GM12878 (cell line): ENCODE measurements around the gene NAA60. TPM values are rescaled to one million over a fixed set of nuclear protein-coding genes. Genes with fewer than 3 reads are reported as not detected.

Experiments used
- ATAC-seq: fragments of 200-7000 bp; cut with Tn5 transposase; 3 replicates; pipeline ENCODE4 v1.9.1; 2020; ENCODE audit warnings: mild to moderate bottlenecking, moderate library complexity
- BruUV-seq: library from RNA; stranded (reverse); fragments of 400-500 nt; replicated peaks from 2 replicates; lab custom pipeline; 2021; lab: Mats Ljungman, UMichigan
- CTCF ChIA-PET: fragments of 300-600 bp; sonication (Branson Sonifier 250); formaldehyde crosslinking; extraction: SDS; loops from one replicate; lab custom pipeline; 2021; ENCODE audit warnings: inconsistent platforms; lab: Yijun Ruan, JAX
- POLR2A ChIA-PET: fragments of 350-600 bp; formaldehyde crosslinking; extraction: SDS; loops from one replicate; lab custom pipeline; 2021; ENCODE audit warnings: inconsistent platforms; lab: Charles Lee
- RAD21 ChIA-PET: fragments of 300-600 bp; sonication (Branson Sonifier 250); formaldehyde crosslinking; loops from one replicate; lab custom pipeline; 2023; ENCODE audit warnings: antibody characterized with exemption; ENCODE audit not compliant: unreplicated experiment; lab: Charles Lee
- SMC1A ChIA-PET: fragments of 300-600 bp; sonication (Branson Sonifier 250); formaldehyde crosslinking; loops from one replicate; lab custom pipeline; 2023; ENCODE audit not compliant: unreplicated experiment, uncharacterized antibody; lab: Charles Lee
- DNase-seq: peaks from one replicate; pipeline ENCODE4 v3.0.0-alpha.2; 2011; ENCODE audit warnings: low read depth, low spot score
- FAIRE-seq: peaks from 3 replicates; lab custom pipeline; 2011; peaks lifted over from hg19 to GRCh38; lab: Jason Lieb, UNC
- H2AFZ ChIP-seq: 2 replicates; pipeline ENCODE4 v1.6.0; 2011; ENCODE audit warnings: low read depth, low read length, control low read depth; ENCODE audit not compliant: control insufficient read depth
- H3K27ac ChIP-seq: 2 replicates; pipeline ENCODE4 v1.5.1; 2011; ENCODE audit warnings: control low read depth; ENCODE audit not compliant: control insufficient read depth, insufficient read depth
- H3K27me3 ChIP-seq, 2 experiments: replicated peaks in 1 of 2; 2 replicates each; pipeline versions ENCODE4 v1.6.0 to v1.6.1; 2011; ENCODE audit warnings: low read length in 1 of 2; ENCODE audit not compliant: control insufficient read depth in 2 of 2, insufficient read depth in 2 of 2
- H3K36me3 ChIP-seq, 2 experiments: 2 replicates each; pipeline ENCODE4 v1.5.1; 2011; ENCODE audit warnings: low read length in 1 of 2; ENCODE audit not compliant: control insufficient read depth in 2 of 2, insufficient read depth in 2 of 2
- H3K4me1 ChIP-seq: 2 replicates; pipeline ENCODE4 v1.6.1; 2011; ENCODE audit warnings: mild to moderate bottlenecking, low read length, moderate library complexity, mixed read lengths; ENCODE audit not compliant: control insufficient read depth, insufficient read depth
- H3K4me2 ChIP-seq: 2 replicates; pipeline ENCODE4 v1.6.0; 2011; ENCODE audit warnings: control low read depth; ENCODE audit not compliant: control insufficient read depth, insufficient read depth
- H3K4me3 ChIP-seq: fragments of 200-600 bp; sonication (generic); 2 replicates; pipeline ENCODE4 v1.5.1; 2016
- H3K79me2 ChIP-seq: 2 replicates; pipeline ENCODE4 v1.6.0; 2011; ENCODE audit warnings: low read length; ENCODE audit not compliant: control insufficient read depth, insufficient read depth
- H3K9ac ChIP-seq: 2 replicates; pipeline ENCODE4 v1.8.0; 2011; ENCODE audit warnings: low read length, control low read depth, mixed read lengths; ENCODE audit not compliant: control insufficient read depth, insufficient read depth
- H3K9me3 ChIP-seq: replicated peaks from 3 replicates; pipeline ENCODE4 v1.5.1; 2011; ENCODE audit warnings: mild to moderate bottlenecking, low read length; ENCODE audit not compliant: control insufficient read depth, insufficient read depth
- H4K20me1 ChIP-seq: 2 replicates; pipeline ENCODE4 v1.6.0; 2011; ENCODE audit not compliant: control insufficient read depth, insufficient read depth
- BHLHE40 ChIP-seq, 2 experiments: fragments of 450-650 bp in 1 of 2; IDR thresholded peaks; 2 replicates each; pipeline ENCODE4 v1.6.1; 2011 to 2017; ENCODE audit warnings: low read depth in 2 of 2, borderline replicate concordance in 1 of 2, improper control_type of control experiment in 1 of 2, low read length in 1 of 2, mild to moderate bottlenecking in 1 of 2
- EZH2 ChIP-seq: IDR thresholded peaks from 2 replicates; pipeline ENCODE4 v1.6.1; 2012; ENCODE audit warnings: low read depth, mild to moderate bottlenecking, control low read depth, inconsistent platforms, low read length, borderline replicate concordance; ENCODE audit not compliant: control insufficient read depth
- JUNB ChIP-seq: IDR thresholded peaks from 2 replicates; pipeline ENCODE4 v1.6.1; 2016; ENCODE audit warnings: antibody characterized with exemption, mild to moderate bottlenecking
- NFYB ChIP-seq: IDR thresholded peaks from 2 replicates; pipeline ENCODE4 v1.6.1; 2011; ENCODE audit warnings: low read depth, mild to moderate bottlenecking, low read length, improper control_type of control experiment, moderate library complexity; ENCODE audit not compliant: insufficient read depth
- NR2F1 ChIP-seq: fragments of 450-650 bp; conservative IDR thresholded peaks from 2 replicates; pipeline ENCODE4 v1.6.1; 2017; ENCODE audit warnings: mild to moderate bottlenecking
- TARDBP ChIP-seq: IDR thresholded peaks from 2 replicates; pipeline ENCODE4 v1.6.1; 2016; ENCODE audit warnings: borderline replicate concordance
- WGBS: methylation state at CpG from one replicate; pipeline ENCODE4 v1.1.6; 2016; ENCODE audit warnings: low lambda C conversion rate; ENCODE audit not compliant: insufficient replicate concordance, insufficient coverage; ENCODE audit errors: missing lambda C conversion rate; 5-methylcytosine and 5-hydroxymethylcytosine counted together
- in situ Hi-C: fragments of 300-500 bp; cut with MboI; formaldehyde crosslinking; loops from 9 replicates; pipeline ENCODE4 v1.14.3; 2018; ENCODE audit warnings: mixed read lengths
- intact Hi-C: fragments of 100-400 bp; cut with micrococcal nuclease; formaldehyde crosslinking; loops from one replicate; pipeline ENCODE4 v1.14.2; 2022; ENCODE audit not compliant: unreplicated experiment
- polyA plus RNA-seq, 11 experiments: library from polyadenylated mRNA; depleted of rRNA in 4 of 11; unstranded in 6 of 11; stranded (reverse) in 5 of 11; fragments of >200 nt; fragmentation: Nextera tagmentation in 4 of 11; fragmentation: Illumina TruSeq in 1 of 11; extraction: Ambion mirVana in 4 of 11; extraction: Trizol in 1 of 11; gene quantifications; 1 replicate in 1 of 11; 2 replicates in 10 of 11; pipeline versions ENCODE4 v1.2.1 to v1.2.3, GENCODE V29; 2011 to 2016; ENCODE audit warnings: inconsistent platforms in 2 of 11, missing spikeins in 2 of 11, low read depth in 1 of 11
- total RNA-seq, 4 experiments: library from RNA; depleted of rRNA in 3 of 4; stranded (reverse); fragments of >200 nt in 3 of 4; fragmentation: Illumina TruSeq in 1 of 4; extraction: Trizol in 1 of 4; gene quantifications; 2 replicates each; pipeline versions ENCODE4 v1.2.1 to v1.2.3, GENCODE V29; 2013 to 2021
- TF ChIP-seq, protein P1 (sequence below): IDR thresholded peaks from 2 replicates; pipeline ENCODE4 v1.6.1; 2012; ENCODE audit warnings: low read depth, low read length, improper control_type of control experiment

NAA60 gene
- total and polyA plus RNA-seq, 10 of the 15 experiments (the other 5 are each of a cell fraction or from before 2014, with no cell fraction given) = 6.2 to 43.1 (median 34.6) TPM

DNA sequence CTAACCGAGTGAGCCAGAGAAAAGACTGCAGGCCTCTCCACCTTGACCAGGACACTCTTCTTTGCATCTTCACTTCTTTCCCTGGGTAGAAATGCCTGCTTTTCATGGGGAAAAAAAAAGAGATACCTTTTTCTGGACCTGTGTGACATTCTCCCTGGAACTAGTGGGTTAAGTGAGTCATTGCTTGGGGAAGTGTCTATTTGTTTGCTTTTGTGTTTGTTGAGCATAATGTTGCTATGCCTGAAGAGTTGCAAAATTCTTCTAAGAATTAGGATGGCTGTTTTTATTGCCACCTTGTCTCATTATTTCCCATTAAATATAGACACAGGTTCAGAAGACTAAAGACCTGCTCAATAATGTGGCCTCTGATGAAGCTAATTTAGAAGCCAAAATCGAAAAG lies 76.1 kb downstream of the NAA60 start:
- no peaks in the 10 kb centered on the region for H3K9me3 ChIP-seq
- no peak overlapping the region for H3K4me3 ChIP-seq
- ChIA-PET CTCF (no interaction called here), SMC1A (no interaction called here), RAD21 (no interaction called here), POLR2A (no interaction called here)
- H3K36me3 ChIP-seq = peaks cover 0 to 3% of the 10 kb centered on the region in 2 experiments; a peak in 1 of 4 replicates
- H3K27ac ChIP-seq = no peak overlapping the region
- no peak for DNase-seq
- H3K27me3 ChIP-seq = no peaks in the 10 kb centered on the region
- no peaks in the 10 kb centered on the region for H3K4me1 ChIP-seq
- no peak for TF ChIP-seq TARDBP
- FAIRE-seq = no peak
- no peak overlapping the region for H3K9ac ChIP-seq
- H4K20me1 ChIP-seq = no peaks in the 10 kb centered on the region
- no peak overlapping the region for H3K4me2 ChIP-seq
- in situ Hi-C loops = no loop called here
- ATAC-seq = no peak
- H2AFZ ChIP-seq = no peak overlapping the region
- H3K79me2 ChIP-seq = no peaks in the 10 kb centered on the region
- WGBS = 97% methylated on average over 2 of the region's 2 CpGs
- no TSS peak for BruUV-seq
- intact Hi-C loops = no loop called here

DNA sequence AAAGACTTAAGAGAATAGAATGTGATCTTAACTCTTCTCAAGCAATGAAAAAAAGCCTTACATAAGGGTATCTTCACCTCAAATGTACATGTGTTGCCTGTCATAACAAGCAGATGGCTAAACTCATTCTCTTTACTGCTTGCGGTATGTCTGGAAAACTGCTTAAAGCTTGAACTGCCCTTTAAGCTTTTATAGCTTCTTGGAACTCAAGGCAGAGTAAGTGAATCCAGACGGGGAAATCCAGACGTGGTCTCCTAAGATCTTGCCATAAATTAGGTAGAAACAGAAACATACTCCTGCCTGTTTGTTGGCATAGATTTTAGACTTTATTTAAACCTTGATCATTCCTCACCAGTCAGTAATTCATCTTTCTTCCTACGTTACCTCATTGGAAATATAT lies 76.9 kb downstream of the NAA60 start:
- no TSS peak for BruUV-seq

More for the DNA sequence above, 76.9 kb downstream of the NAA60 start:
- Histone ChIP-seq H4K20me1 (no peaks in the 10 kb centered on the region), H2AFZ (no peak overlapping the region), H3K27me3 (no peaks in the 10 kb centered on the region), H3K9me3 (no peaks in the 10 kb centered on the region), H3K36me3 (peaks cover 0 to 3% of the 10 kb centered on the region in 2 experiments; a peak in 1 of 4 replicates), H3K4me3 (no peak overlapping the region), H3K27ac (no peak overlapping the region), H3K9ac (no peak overlapping the region), H3K4me1 (no peaks in the 10 kb centered on the region), H3K4me2 (no peak overlapping the region), H3K79me2 (no peaks in the 10 kb centered on the region)
- WGBS = 98% methylated on average over 4 of the region's 4 CpGs
- TF ChIP-seq NR2F1 = no peak
- TF ChIP-seq, protein P1, sequence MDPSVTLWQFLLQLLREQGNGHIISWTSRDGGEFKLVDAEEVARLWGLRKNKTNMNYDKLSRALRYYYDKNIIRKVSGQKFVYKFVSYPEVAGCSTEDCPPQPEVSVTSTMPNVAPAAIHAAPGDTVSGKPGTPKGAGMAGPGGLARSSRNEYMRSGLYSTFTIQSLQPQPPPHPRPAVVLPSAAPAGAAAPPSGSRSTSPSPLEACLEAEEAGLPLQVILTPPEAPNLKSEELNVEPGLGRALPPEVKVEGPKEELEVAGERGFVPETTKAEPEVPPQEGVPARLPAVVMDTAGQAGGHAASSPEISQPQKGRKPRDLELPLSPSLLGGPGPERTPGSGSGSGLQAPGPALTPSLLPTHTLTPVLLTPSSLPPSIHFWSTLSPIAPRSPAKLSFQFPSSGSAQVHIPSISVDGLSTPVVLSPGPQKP = no peak
- TF ChIP-seq BHLHE40 (IDR thresholded peaks at IDR 0.05; ENCODE audit: borderline replicate concordance in 1 of 2, low read depth in 2 of 2, low read length in 1 of 2) = no peak
- TF ChIP-seq NFYB = no peak
- no peak for TF ChIP-seq JUNB
- TF ChIP-seq EZH2 = no peak
- DNase-seq = no peak
- POLR2A ChIA-PET = no interaction called here
- ATAC-seq = no peak
- intact Hi-C loops (no loop called here), in situ Hi-C loops (no loop called here)
- RAD21 ChIA-PET = no interaction called here
- CTCF ChIA-PET = no interaction called here
- no peak for FAIRE-seq
- SMC1A ChIA-PET = no interaction called here
